Activated CD8-positive, alpha-beta T cell treated with anti-CD3 and anti-CD28 coated beads, Interleukin-2, amount 10 ng/mL, durations not matched to agents 7 days and 5 days (primary cell): ENCODE data around the gene KRABD2. TPM values are rescaled to one million over a fixed set of nuclear protein-coding genes. Genes with fewer than 3 reads are reported as not detected.

Source experiments
- ATAC-seq: fragments of 150-1000 bp; cut with Tn5 transposase; one replicate; pipeline ENCODE4 v1.10.0; 2021; ENCODE audit warnings: moderate library complexity
- CTCF ChIA-PET: fragments of 350-600 bp; sonication (Branson Sonifier 250); formaldehyde crosslinking; loops from one replicate; lab custom pipeline; 2021; ENCODE audit warnings: antibody characterized with exemption; lab: Charles Lee
- POLR2A ChIA-PET: fragments of 350-600 bp; sonication (Branson Sonifier 250); formaldehyde crosslinking; loops from one replicate; lab custom pipeline; 2021; ENCODE audit warnings: antibody characterized with exemption; lab: Charles Lee
- DNase-seq: peaks from one replicate; pipeline ENCODE4 v3.0.0-alpha.2; 2020
- H3K27ac Mint-ChIP-seq: one replicate; pipeline ENCODE4 v1.8.0; 2021; ENCODE audit warnings: mild to moderate bottlenecking, mixed read lengths
- H3K27me3 Mint-ChIP-seq: one replicate; pipeline ENCODE4 v1.8.0; 2021; ENCODE audit warnings: low read depth, mixed read lengths
- H3K36me3 Mint-ChIP-seq: one replicate; pipeline ENCODE4 v1.8.0; 2021; ENCODE audit warnings: low read depth, mixed read lengths
- H3K4me1 Mint-ChIP-seq: one replicate; pipeline ENCODE4 v1.8.0; 2021; ENCODE audit warnings: low read depth, mixed read lengths
- H3K4me3 Mint-ChIP-seq: one replicate; pipeline ENCODE4 v1.8.0; 2021; ENCODE audit warnings: mild to moderate bottlenecking, mixed read lengths
- H3K9me3 Mint-ChIP-seq: one replicate; pipeline ENCODE4 v1.8.0; 2022; ENCODE audit warnings: mixed read lengths; ENCODE audit not compliant: insufficient read depth
- total RNA-seq, 2 experiments: library from RNA; stranded (reverse); gene quantifications; one replicate each; pipeline ENCODE4 v1.2.3, GENCODE V29; 2021

The KRABD2 gene

DNA sequence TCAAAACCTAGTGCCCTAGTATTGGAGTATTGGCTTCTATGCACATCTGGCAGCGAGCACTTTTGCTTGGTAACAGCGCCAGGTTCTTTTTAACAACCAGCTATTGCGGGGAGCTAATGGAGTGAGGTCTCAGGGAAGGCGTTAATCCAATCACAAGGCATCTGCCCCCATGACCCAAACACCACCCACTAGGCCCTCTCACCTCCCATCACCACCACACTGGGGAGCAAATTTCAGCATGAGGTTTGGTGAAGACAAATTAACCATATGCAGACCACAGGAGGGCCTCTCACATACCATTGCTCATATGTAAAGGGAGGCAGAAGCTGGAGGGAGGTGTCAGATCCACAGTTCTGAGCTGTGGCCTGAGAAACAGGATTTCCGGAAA lies 37.8 kb downstream of the KRABD2 start:
- Mint-ChIP-seq H3K36me3 (no peaks in the 10 kb centered on the region), H3K27ac (no peak overlapping the region), H3K4me1 (peaks cover 16% of the 10 kb centered on the region), H3K27me3 (peaks cover 9% of the 10 kb centered on the region), H3K9me3 (no peaks in the 10 kb centered on the region), H3K4me3 (no peak overlapping the region)
- POLR2A ChIA-PET = interaction anchor here (0.8 kb wide), 1 partner anchor 38 kb away, joined by 5 read pairs; the partner anchor contains the start of gene KRABD2
- DNase-seq = no peak
- ATAC-seq = no peak
- CTCF ChIA-PET = interaction anchor here (0.8 to 1.5 kb wide), 6 partner anchors 11 to 265 kb away, joined by 3 to 5 read pairs (median 4); no protein-coding TSS in a partner anchor

DNA sequence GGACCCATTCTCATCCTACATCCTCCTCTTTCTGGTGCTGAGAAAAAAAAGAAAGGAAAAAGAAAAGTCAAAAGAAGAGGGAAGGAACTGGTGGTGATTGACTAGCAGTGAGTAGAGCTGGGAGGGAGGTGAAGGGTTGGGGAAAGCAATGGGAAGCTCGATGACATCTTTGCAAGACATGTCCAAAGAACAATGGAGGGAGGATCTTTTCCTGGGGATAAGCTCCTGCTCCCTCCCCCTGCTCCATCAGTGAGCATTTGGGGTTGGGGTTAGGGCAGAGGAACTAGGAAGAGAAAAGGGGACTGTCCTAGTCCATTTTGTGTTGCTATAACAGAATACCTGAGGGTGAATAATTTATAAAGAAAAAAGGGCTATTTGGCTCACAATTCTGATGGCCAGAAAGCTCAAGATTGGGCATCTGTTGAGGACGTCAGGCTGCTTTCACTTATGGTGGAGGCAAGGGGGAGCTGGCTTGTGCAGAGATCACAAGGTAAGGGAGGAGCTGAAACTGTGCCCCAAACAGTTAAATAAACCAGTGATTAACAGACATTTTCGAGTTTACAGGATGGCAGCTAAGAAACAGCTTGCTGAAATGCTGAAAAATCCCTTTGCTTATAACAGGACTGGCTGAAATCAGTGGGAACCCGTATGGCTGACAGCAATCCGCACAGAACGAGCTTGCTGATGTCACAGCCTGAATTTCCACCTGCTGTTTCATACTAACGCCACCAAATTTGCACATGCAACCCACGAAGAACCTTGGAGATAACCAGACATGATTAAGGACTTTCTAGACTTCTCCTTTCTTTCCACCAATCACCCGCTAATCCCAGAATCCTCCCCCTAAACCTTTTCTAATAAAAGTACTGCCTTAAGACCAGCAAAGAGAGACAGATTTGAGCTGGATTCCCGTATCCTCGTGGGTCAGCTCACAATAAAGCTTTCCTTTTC lies 38.4 kb downstream of the KRABD2 start:
- no peaks in the 10 kb centered on the region for H3K9me3 Mint-ChIP-seq
- peak; percentile 39 for ATAC-seq
- ChIA-PET CTCF (interaction anchor here (0.8 to 1.5 kb wide), 7 partner anchors 11 to 264 kb away, joined by 3 to 5 read pairs (median 3); no protein-coding TSS in a partner anchor), POLR2A (interaction anchor here (0.8 kb wide), 1 partner anchor 38 kb away, joined by 5 read pairs; the partner anchor contains the start of gene KRABD2)
- H3K27me3 Mint-ChIP-seq = peaks cover 9% of the 10 kb centered on the region
- no peaks in the 10 kb centered on the region for H3K36me3 Mint-ChIP-seq
- no peak for DNase-seq
- H3K4me1 Mint-ChIP-seq = peaks cover 16% of the 10 kb centered on the region
- no peak overlapping the region for H3K27ac Mint-ChIP-seq
- H3K4me3 Mint-ChIP-seq = no peak overlapping the region

DNA sequence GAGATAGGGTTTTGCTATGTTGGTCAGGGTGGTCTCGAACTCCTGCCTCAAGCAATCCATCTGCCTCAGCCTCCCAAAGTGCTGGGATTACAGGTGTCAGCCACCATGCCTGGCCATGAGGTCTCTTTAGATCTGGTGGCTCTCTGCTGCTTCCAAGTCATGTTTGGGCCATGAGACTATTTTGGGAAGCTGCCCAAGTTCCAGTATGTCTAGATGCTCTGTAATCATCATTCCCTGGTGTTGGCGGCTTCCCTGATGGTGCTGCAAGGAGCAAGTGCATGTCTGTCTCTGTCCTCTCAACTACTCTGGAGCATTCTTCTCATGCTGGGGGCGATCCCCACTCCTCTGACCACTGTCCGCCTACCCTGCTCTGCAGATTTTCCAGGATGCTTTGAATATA lies 43.2 kb downstream of the KRABD2 start:
- no peaks in the 10 kb centered on the region for H3K36me3 Mint-ChIP-seq
- no peak overlapping the region for H3K27ac Mint-ChIP-seq
- H3K4me1 Mint-ChIP-seq = peaks cover 9% of the 10 kb centered on the region
- H3K9me3 Mint-ChIP-seq = no peaks in the 10 kb centered on the region
- ChIA-PET CTCF (no interaction called here), POLR2A (no interaction called here)
- H3K4me3 Mint-ChIP-seq = no peak overlapping the region
- DNase-seq (no peak), ATAC-seq (no peak)
- H3K27me3 Mint-ChIP-seq = peaks cover 11% of the 10 kb centered on the region

DNA sequence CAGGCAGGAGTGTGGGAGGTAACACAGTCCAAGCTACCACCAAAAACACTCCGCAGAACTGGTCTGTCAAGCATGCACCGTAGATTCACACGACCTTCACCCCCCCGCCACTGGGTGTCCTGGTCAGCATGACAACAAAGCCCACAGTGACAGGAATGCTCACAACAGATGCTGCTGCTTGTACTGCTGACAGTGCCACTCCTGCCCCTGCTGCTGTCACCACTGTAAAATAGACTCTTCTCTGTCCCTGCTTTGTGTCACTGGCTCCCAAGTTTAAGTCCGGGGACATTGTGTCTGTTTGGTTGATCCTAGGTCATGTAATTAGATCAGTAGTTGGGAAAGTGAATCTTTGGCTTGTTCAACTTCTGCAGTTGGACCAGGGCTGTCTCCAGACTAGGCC lies 43.8 kb downstream of the KRABD2 start:
- Mint-ChIP-seq H3K4me1 (peaks cover 6% of the 10 kb centered on the region), H3K27me3 (peaks cover 13% of the 10 kb centered on the region), H3K27ac (no peak overlapping the region), H3K9me3 (no peaks in the 10 kb centered on the region), H3K4me3 (no peak overlapping the region), H3K36me3 (no peaks in the 10 kb centered on the region)
- DNase-seq (no peak), ATAC-seq (no peak)
- ChIA-PET POLR2A (no interaction called here), CTCF (no interaction called here)

DNA sequence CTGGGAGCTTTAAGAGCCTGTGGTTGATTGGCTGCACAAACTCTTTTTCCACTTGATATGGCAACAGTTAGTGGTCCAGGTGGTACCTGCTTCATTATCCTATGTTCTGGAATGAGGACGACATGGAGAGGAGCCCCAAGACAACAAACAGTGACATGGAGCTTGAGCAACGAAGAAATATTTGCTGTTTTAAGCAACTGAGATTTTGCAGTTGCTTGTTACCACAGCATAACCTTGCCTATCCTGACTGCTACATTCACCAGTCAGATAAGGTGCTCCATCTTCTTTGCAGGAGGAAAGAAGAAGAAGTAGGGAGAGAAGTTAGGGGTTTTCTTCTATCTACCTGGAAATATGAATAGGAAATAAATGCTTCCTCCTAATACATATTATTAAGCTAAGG lies 44.4 kb downstream of the KRABD2 start:
- ATAC-seq = no peak
- Mint-ChIP-seq H3K27me3 (peaks cover 12% of the 10 kb centered on the region), H3K27ac (no peak overlapping the region), H3K9me3 (no peaks in the 10 kb centered on the region), H3K4me1 (peaks cover 10% of the 10 kb centered on the region), H3K36me3 (no peaks in the 10 kb centered on the region), H3K4me3 (no peak overlapping the region)
- DNase-seq = no peak
- ChIA-PET POLR2A (interaction anchor here (0.6 kb wide), 1 partner anchor 62 kb away, joined by 4 read pairs; no protein-coding TSS in a partner anchor), CTCF (no interaction called here)

DNA sequence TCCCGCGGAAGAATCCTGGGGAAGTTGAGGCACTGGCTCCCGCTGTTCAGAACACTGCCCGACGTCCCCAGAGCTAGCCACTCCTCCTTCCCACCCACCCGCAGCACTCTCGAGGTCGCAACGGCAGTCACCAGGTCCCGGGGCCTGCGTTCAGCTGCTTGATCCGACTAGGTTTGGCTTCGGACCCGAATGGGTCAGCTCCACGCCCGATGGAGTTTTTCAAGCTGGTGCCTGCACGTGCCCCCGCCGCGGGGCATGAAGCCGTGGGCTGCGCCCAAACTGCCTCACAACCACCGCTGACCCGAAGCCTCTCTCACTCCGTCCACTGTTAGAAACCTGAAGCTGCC lies 49.2 kb downstream of the KRABD2 start:
- Mint-ChIP-seq H3K27me3 (peaks cover 29% of the 10 kb centered on the region), H3K36me3 (no peaks in the 10 kb centered on the region), H3K4me1 (peaks cover 24% of the 10 kb centered on the region), H3K4me3 (peak overlapping the region; percentile 65), H3K27ac (no peak overlapping the region), H3K9me3 (no peaks in the 10 kb centered on the region)
- CTCF ChIA-PET = interaction anchor here (0.5 to 1.8 kb wide), 5 partner anchors 10 to 170 kb away, joined by 4 to 6 read pairs (median 4); partner anchors contain the start of gene KRABD2
- POLR2A ChIA-PET = interaction anchor here (0.6 kb wide), 1 partner anchor 511 kb away, joined by 3 read pairs; no protein-coding TSS in a partner anchor
- DNase-seq = no peak
- no peak for ATAC-seq

Other genes with a start within 250 kb of the KRABD2 start
- gene PER1, start 224.3 kb downstream of the KRABD2 start, total RNA-seq = 10 to 100 TPM; 35.0 to 38.1 TPM
- 10 to 100 TPM; 56.3 to 56.7 TPM for gene VAMP2, start 213.8 kb downstream of the KRABD2 start, total RNA-seq
- 10 to 100 TPM; 39.6 to 44.1 TPM for gene TMEM107, start 200.3 kb downstream of the KRABD2 start, total RNA-seq
- gene BORCS6, start 186.5 kb downstream of the KRABD2 start, total RNA-seq = 10 to 100 TPM; 12.7 TPM
- 100 to 1,000 TPM; 182 to 210 TPM for gene AURKB, start 166.1 kb downstream of the KRABD2 start, total RNA-seq
- gene CTC1, start 128.6 kb downstream of the KRABD2 start, total RNA-seq = 100 to 1,000 TPM in 1 of 2 experiments, 10 to 100 TPM in 1; 94.8 to 102 TPM
- gene PFAS, start 127.4 kb downstream of the KRABD2 start, total RNA-seq = 10 to 100 TPM; 78.3 to 80.2 TPM
- 10 to 100 TPM; 49.8 to 55.6 TPM for gene RANGRF, start 88.0 kb downstream of the KRABD2 start, total RNA-seq
- 1 to 10 TPM; 8.7 to 9.5 TPM for gene SLC25A35, start 81.3 kb downstream of the KRABD2 start, total RNA-seq
- not detected for gene ARHGEF15, start 66.5 kb downstream of the KRABD2 start, total RNA-seq
- gene ODF4, start 36.9 kb downstream of the KRABD2 start, total RNA-seq = not detected
- gene RPL26, start 6.5 kb upstream of the KRABD2 start, total RNA-seq = 1,000 to 10,000 TPM; 1,633 to 1,747 TPM
- under 1 TPM; 0.24 to 0.29 TPM for gene RNF222, start 21.1 kb upstream of the KRABD2 start, total RNA-seq
- 10 to 100 TPM; 48.1 to 52.5 TPM for gene NDEL1, start 59.2 kb upstream of the KRABD2 start, total RNA-seq